Stimulated activated CD8-positive, alpha-beta memory T cell treated with anti-CD3 and anti-CD28 coated beads, Interleukin-7, amount 100 ng/mL, for 48 hours (primary cell): Measurements from ENCODE around the gene PIAS4.
"Not testable (repeated sequence)": the region's sequence is repeated elsewhere in the genome, so short reads cannot be mapped to it uniquely, and the experiment has no call there.

Source experiments
- DNase-seq, 2 donors: peaks; one replicate each; pipeline ENCODE4 v3.0.0-alpha.2; 2020; ENCODE audit warnings: low read depth in 1 of 2; ENCODE audit errors: extremely low read depth in 1 of 2

The PIAS4 gene

GRCh38 chr19:3990815-3991117 lies 16.8 kb upstream of the PIAS4 start:
- DNase-seq: no peak

- no peak for DNase-seq
These were observed 11.9 kb upstream of the PIAS4 start for GRCh38 chr19:3995607-3996006.

GRCh38 chr19:3998667-3999412 lies 8.7 kb upstream of the PIAS4 start:
- not testable (repeated sequence) for DNase-seq

GRCh38 chr19:4000798-4001197 lies 6.7 kb upstream of the PIAS4 start:
- DNase-seq: not testable (repeated sequence)

- DNase-seq: not testable (repeated sequence)
These were observed 2.1 kb upstream of the PIAS4 start for GRCh38 chr19:4005436-4005835.

DNA sequence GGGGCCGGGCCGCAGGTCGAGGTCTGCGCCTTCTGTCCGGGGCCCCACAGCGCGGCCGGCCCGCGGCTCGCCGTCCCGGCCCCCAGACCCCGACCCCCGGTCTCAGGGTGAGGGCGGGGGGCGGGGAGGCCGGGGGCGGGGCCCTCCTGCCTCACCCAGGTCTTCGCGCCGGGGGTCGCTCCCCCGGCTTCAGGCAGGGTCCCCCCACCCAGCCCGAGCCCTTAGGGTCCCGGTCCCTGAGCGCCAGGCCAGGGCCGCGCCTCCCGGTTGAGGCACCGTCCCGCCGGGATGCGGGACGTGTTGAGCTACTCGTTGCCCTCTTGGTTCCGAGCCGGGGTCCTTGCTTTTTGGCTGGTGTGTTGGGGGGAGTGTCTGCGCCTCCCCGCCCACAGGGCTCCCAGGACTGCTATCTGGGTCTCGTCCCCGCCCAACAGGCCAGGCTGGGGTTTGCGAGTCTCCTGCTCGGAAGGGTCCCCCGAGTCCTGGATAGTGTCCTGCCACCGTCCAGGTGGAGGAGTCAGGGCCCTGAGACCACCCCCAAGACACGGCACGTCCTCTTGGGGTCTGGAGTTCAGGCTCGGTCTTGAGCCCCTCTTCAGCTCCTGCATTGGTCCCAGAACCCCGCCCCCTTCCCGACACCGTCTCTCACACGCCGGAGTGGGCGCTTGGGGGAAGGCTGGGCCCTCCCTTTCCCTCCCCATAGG lies 452 bp downstream of the PIAS4 start:
- DNase-seq: no peak

- no peak for DNase-seq
These were observed 2.7 kb downstream of the PIAS4 start for GRCh38 chr19:4009990-4010807.

DNA sequence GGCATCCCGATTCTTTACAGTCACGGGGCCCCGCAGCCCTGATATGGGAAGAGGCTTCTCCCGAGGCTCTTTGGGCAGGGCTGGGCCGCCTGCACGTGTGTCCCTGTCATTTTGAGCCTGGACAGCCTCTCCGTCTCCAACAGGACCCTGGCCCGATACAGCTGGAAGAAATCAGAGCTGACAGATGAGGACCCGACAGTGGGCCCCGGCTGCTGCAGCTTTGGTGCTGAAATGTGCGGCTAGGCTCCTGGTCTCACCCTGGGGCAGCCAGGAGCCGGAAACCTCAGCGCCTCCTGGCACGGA lies 3.2 kb downstream of the PIAS4 start:
- DNase-seq: no peak

DNA sequence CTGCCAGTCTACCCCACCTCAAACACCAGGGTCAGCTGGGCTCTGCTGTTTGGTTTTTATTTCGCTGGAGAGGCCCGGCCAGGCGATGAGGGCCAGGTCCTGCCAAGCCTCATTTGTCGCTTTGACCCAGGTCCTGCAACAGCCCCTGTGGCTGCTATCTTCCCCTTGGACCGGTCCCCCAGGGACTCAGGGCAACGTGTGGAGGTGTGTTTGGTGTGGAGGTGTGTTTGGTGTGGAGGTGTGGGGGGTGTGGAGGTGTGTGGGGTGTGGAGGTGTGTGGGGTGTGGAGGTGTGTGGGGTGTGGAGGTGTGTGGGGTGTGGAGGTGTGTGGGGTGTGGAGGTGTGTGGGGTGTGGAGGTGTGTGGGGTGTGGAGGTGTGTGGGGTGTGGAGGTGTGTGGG lies 3.9 kb downstream of the PIAS4 start:
- DNase-seq: not testable (repeated sequence)

DNA sequence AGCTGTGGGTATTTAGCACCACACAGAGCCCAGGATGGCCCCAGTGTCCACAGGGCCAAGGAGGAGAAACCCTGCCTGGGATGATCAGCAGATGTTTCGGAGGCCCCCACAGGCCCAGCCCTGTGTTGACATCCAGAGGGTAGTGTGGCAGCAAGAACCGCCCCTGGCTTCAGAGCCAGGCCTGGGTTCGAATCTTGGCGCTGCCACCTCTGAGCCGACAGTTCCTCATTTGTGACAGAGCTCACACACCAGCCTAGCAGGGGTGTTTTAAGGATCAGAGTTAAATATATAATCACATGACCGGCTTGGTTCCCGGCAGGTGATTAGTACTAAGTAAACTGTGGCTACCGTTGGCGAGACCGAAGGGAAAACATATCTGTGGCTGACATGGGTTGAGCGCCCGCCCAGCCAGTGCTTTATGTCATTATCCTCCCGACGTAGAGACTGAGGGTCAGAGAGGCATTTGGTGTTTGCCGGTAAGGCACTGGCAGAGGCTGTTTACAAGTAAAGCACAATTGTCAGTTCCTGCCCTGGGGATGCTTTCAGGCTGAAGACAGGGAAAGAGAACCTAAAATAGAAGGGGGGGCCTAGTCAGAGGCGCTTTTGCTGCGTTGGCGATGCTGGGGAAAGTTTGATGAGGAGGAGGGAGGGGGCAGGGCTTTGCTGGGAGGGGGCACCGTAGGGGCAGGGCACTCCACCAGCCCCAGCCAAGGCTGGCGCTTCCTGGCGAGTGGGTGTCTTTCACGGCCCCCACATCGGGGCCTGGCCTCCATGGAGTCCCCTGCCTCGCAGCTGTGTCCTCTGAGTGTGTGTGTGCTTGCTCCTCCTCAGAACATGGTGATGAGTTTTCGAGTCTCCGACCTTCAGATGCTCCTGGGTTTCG lies 4.8 kb downstream of the PIAS4 start:
- no peak for DNase-seq

DNA sequence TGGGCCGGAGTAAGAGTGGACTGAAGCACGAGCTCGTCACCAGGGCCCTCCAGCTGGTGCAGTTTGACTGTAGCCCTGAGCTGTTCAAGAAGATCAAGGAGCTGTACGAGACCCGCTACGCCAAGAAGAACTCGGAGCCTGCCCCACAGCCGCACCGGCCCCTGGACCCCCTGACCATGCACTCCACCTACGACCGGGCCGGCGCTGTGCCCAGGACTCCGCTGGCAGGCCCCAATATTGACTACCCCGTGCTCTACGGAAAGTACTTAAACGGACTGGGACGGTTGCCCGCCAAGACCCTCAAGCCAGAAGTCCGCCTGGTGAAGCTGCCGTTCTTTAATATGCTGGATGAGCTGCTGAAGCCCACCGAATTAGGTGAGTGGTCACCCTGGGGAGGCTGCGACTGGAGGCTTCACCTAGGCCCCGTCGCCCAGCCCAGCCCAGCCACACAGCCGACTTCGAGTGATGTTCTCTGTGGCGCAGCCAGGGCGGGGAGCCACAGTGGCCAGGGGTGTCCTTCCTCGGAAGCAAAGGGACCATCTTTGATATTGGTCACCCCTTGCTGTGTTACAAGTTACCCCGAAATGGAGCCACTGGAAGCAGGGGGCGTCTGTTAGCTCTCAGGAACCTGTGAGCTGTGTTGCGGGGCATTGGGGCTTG lies 5.6 kb downstream of the PIAS4 start:
- no peak for DNase-seq

- DNase-seq: no peak
These were observed 6.5 kb downstream of the PIAS4 start for GRCh38 chr19:4013886-4014540.

DNA sequence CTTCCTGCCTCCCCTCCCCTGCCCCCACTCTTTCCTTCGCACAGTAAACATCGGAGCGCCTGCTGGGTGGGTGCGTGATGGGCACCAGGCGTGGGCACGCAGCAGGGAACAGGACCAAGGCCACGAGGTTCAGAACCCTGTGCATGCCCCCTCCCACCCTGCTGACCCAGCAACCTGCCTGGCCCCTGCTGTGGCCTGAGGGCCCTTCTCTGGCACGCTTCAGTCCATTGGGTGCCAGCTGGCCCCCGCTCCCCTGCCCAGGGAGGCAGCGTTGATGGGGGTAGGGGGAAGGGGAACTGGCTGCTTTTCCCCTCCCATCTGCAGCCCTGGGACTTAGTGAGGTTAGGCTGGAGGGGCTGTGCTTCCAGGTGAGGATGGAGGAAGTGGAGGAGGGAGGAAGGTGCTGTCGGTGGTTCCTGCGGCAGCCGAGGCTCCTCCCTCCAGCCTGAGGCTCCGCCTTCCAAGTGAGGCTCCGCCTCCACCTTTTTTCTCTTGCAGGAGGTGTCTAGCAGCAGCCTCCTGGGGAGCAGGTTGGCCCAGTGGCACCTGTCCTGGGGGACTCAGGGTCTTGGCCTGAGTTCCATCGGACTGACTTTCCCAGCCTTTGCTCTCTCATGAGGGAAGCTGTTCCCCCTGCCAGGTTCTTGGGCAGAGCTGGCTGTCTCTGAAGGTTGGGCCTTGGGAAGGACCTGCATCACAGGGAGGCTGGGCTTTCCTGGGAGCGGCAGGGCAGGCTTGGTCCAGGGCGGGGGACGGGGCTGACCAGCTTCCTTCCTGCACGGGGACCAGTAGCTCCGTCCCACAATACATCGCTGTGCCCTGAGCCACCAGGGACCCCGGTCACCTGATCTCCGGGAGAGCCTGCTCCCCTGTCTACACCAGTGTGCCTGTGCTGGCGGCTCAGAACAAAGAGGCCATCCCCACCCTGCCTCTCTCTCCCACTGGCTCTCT lies 7.3 kb downstream of the PIAS4 start:
- DNase-seq: peak in 1 of 2 donors; percentile 11

DNA sequence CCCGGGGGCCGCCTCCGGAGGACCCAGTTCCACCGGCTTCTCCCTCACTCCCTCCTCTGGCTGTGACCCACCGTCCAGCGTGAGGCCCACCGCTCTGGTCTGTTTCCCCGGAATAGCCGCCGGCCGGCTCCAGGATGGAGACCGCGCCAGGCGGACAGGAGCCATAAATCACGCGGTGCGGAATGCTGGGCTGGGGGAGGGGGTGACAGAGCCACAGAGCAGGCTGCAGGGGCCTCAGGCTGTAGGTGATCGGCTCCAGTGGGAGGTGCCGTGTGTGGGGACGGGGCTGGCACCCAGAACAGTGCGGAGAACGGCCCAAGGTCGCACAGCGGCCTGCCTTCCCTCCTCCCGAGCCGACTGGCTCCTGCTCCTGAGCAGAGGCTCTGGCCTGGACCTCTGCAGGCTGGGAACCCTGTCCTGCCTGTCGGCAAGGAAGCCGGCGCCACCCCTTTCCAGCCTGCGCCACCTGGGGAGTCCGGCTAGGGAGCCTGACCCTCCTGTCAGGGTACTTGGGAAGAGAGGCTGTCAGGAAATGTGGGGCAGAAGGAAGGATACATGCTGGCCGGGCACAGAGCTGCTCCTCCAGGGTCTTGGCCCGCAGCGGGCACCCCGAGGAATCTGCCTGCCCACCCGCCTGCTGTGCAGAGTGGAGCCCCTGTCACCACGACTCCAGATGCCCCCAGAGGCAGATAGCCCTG lies 8.3 kb downstream of the PIAS4 start:
- DNase-seq: no peak

DNA sequence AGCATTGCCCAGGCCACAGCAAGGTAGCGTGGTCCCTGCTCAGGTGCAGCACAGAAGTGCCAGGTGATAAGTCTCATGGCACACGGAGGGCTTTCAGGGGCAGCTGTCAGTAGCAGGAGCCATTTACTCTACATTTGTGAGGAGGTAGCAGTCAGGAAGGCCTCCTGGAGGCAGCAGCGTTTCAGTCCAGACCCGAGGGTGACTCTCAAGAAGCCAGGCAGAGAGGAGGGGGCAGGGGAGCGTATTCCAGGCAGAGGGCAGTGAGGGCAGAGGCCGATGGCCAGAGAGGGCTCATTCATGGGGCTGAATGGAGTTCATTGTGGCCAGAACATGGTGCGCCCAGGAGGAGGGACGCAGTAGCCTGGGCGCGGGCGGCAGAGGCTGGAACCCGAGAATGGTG lies 8.9 kb downstream of the PIAS4 start:
- DNase-seq: no peak

DNA sequence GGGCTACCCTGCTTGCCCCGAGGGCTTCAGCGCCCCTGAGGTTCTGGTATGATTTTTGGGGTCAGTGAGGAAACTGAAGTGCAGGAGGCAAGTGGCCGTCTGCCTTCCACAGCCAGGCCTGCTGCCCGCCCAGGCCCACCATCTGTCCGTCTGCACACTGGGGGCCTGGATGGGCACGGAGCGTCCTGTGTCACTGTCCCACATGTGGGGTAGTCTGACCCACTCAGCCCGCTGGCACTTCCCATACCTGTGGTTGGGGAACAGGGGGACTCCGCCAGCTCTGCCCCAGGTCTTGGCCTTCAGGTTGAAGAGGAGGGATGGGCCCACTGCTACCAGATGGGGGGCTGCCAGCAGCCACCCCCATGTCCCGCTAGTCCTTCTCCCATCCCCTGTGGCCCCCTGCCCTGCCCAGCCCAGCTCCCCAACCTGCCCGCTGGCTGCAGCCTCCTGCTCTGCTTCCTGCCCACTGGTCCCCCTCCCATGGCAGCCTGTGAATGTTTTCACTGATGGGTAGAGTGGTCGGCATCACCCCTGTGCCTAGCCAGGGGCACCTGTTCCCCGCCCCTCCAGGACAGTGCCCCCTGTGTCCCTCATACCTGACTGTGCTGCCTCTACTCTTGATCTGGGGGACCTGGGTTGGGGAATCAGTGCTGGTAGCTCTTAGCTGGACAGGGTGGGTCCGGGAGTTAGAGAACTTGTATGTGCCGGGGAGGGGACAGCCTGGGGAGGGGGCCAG lies 9.5 kb downstream of the PIAS4 start:
- DNase-seq: no peak

GRCh38 chr19:4018140-4018613 lies 10.6 kb downstream of the PIAS4 start:
- no peak for DNase-seq
